GM21619 (cell line): ENCODE results near the gene TBC1D24.

Experiments
- ATAC-seq: cut with Tn5 transposase; IDR thresholded peaks from one replicate; pipeline ENCODE4 v1.9.1; 2021; ENCODE audit not compliant: unreplicated experiment

The TBC1D24 gene

DNA sequence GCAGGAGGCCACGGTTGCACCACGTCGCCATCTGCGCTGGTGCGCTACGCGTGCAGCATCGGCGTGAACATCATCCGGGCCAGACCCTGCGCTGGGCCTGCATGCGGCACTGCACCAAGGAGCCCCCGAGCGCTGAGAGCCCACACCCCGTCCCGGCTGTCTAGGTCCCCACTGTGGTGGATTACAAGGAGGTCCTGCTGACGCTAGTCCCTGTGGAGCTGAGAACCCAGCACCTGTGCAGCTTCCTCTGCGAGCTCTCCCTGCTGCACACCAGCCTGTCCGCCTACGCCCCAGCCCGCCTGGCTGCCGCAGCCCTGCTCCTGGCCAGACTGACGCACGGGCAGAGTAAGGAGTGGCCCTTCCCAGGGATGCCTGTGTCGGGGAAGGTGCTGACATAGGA lies 25.8 kb upstream of the TBC1D24 start:
- no peak for ATAC-seq

DNA sequence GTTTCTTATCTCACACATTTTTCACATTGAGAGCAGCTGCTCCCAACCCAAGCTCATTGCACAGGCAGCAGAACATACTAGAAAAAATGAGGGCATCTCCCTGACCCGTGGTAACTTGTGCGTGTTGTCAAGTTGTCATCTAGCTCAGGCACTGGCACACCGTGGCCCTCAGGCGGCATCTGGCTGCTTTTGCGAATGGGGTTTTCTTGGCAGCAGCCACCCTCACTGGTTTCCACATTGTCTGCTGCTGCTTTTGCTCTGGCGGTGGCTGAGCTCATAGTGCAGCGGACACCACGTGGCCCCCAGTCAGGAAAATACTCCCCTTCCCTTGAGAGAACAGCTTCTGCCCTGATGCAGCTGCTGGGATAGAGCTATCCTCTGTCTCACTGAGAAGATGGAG lies 24.4 kb upstream of the TBC1D24 start:
- no peak for ATAC-seq

DNA sequence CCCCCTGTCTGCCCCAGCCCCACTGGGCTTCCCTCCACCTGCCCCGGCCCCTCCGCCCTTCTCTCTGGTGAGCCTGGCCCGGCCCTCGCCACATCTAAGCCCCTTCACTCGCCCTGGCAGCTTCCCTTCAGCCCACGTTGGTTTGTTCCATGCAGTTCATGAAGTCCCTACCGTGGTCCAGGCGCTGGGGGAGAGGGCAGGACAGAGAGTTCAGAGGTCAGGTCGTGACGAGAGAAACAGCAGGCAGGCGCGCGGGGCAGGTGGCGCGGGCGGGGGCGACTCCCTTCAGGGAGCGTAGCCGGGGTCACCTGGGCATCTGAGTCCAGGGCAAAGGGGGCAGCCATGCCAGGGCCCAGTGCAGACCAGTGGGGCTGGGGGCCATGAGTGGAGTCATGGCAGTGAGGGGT lies 23.9 kb upstream of the TBC1D24 start:
- ATAC-seq: no peak

DNA sequence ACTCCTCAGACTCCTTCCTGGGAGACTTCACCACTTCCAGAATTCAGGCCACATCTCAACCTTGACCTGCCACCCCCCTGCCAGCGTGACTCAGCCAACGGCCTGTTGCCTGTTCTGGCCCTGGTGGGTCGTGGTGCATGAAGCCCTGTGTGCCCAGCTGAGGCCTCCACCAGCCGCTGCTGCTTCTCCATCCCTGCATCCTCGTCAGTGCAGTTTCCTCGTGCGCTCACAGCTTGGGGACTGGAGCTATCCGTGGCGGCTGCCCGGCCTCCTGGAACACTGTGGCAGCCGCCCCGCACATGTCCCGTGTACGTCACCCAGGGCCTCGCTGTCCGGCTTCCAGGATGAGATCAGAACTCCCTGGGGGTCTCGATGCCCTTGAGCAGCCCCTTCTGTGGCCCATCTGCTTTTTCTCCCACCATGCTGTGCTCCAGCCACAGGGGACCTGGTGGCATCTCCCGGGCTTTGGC lies 23.0 kb upstream of the TBC1D24 start:
- no peak for ATAC-seq

DNA sequence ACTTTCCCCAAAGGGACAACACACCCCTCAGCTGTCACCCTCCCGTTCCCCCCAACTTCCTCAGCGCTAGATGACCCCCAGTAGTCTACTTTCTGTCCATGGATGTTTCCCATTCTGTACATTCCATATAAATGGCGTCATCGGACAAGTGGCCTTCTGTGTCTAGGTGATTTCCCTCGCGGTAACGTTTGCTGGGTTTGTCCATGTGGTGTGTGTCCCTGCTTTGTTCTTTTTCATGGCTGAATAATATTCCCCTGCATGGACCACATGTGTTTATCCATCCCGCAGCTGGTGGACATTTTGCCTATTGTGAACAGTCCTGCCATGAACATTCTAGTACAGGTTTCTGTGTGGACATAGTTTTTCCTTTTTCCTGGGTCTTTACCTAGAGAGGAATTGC lies 22.3 kb upstream of the TBC1D24 start:
- ATAC-seq: no peak

DNA sequence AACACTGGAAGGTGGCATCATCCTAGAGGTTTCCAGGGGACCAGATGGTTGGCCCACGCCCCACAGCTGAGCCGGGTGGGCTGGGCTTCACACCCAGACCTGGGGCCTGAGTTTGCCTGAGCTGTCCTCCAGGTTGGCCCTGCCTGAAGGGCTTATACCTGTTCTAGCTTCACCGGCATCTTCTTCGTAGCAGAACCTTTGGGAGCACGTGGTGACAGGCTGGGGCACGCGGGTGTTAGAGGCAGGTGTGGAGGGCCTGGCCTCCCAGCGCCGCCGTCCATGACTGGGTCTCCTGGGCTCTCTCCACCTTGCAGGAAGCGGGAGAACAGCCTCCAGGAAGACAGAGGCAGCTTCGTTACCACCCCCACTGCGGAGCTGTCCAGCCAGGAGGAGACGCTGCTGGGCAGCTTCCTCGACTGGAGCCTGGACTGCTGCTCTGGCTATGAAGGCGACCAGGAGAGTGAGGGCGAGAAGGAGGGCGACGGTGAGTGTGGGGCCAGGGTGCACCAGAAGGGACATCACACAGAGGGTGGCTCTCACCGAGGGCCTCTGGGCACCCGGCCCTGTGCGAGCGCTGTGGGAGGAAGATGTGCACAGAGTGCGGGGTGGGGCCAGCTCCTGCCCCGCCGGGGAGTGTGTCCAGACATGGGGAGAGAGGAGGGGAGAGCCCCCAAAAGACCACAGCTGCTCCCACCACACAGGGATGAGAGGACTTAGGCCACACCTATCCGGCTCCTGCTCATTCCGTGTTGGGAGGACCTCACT lies 19.7 kb upstream of the TBC1D24 start:
- ATAC-seq: no peak

DNA sequence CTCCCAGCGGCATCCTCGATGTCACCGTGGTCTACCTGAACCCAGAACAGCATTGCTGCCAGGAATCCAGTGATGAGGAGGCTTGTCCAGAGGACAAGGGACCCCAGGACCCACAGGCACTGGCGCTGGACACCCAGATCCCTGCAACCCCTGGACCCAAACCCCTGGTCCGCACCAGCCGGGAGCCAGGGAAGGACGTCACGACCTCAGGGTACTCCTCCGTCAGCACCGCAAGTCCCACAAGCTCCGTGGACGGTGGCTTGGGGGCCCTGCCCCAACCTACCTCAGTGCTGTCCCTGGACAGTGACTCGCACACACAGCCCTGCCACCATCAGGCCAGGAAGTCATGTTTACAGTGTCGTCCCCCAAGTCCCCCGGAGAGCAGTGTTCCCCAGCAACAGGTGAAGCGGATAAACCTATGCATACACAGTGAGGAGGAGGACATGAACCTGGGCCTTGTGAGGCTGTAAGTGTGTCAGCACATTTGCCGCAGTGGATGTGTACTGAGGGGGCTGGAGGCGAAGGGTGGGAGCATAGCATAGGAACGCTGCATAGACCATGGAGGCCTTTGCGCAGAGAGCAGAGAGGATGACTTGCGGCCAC lies 18.3 kb upstream of the TBC1D24 start:
- no peak for ATAC-seq

DNA sequence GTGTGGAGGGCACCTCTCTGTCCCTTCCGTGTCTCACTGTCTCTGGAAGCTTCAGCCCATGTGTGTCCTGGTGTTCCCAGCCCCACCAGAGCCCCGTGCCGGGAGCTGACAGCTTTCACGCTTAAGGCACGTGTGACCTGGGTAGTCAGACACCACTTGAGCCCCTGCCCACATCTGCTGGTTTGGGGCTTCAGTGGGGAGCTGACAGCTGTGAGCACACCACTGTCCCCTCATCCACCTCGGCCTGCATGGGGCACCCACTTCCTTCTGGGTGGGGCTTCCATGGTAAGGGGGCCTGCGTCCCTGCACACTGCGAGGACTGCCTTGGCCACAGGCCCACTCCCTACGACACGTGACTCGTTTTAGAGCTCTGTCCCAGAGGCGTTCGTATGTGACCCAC lies 17.7 kb upstream of the TBC1D24 start:
- no peak for ATAC-seq

DNA sequence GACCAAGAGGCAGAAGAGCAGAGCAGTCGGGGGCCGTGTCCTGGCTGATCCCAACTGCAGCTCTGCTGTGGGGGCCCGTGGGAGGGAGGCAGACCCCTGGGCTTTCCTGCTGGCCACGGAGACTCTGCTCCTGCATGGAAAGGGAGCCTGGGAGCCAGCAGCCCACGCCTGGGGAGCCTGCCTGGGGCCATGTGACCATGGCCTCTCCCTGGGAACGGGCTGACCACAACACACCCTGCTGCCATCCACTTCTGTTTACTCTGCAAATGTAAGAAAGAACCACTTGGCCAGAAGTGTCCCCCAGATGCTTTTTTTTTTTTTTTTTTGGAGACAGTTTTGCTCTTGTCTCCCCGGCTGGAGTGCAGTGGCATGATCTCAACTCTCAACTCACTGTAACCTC lies 17.0 kb upstream of the TBC1D24 start:
- ATAC-seq: no peak

DNA sequence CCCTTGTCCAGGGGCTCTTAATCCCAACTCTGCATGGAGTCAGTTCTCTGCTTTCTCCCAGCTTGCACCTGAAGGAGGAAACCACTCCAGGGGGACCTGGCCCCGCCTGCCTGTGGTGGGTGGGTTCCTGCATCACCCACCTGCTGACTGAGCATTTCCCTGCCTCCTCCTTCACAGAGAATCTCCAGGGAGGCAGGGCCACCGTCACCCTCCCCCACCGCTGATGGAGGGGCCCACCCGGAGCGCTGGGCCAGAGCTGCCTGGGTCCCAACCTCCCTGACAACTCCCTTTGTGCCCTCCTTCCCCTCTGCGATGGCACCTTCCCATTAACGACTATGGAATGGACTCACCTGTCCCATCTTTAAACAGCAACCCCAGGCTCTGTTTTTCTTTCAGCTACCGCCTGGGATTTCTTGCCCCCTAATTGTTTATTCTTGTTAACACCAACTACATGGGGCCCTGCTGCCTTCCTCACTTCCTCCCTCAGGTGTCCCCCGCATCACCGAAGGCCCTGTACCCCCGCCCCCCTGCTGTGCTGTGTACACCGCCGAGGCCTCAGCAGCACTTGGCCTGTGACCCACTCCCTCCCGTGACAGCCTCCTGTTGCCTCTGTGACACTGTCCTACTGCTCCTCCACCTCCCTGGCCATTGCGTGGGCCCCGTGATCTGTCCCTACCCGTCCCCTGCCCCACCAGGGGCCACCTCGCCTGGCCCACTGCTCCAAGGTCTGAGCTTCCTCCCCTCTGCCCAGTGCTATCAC lies 15.9 kb upstream of the TBC1D24 start:
- no peak for ATAC-seq

DNA sequence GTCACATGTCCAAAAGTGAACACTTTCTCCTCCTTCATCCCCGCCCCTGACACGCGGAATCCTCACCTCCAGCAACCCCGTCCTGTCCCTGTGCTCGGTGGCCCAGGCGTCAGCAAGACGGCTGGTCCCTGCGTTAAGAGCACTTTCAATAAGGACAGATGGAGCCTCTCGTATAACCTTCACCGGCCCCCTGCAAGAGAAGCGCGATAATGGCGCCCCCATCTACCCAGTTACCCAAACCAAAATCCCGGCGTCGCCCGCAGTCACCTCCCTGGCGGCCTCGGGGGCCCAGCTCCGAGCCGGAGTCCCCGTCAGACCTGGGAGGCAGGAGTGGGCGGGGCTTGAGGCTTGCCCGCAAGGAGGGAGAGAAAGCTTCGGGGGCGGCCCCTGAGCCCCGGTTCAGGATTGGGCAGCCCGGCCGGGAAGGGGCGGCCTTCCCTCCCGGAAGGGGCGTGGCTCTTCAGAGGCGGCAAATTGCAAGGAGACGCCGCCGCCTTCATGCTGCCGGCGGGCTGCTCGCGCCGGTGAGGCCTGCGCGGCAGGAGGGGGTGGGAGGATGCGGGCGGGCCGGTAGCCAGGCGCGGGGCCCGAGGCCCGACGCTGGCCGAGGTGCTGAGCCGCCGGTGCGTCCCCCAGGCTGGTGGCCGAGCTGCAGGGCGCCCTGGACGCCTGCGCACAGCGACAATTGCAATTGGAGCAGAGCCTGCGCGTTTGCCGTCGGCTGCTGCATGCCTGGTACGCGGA lies 15.1 kb upstream of the TBC1D24 start, which contains the start of gene TEDC2:
TEDC2 (plus strand) TSS at position 463 of the 744 bp plus-strand sequence; CDS start at position 499, 36 bp downstream.
- peak; percentile 88 for ATAC-seq

DNA sequence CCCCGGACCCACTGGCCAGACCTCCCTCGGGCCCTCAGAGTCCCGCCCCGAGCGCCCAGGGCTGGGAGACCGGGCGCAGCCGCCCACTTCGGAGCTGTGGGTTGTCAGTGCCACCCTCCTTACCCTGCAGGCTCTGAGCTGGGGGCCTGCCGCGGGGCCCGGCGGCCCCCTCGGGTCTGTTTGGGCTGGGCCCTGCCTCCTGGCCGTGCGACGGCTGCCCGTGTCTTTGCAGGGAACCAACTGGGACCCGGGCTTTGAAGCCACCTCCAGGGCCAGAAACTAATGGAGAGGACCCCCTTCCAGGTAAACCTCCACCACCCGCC lies 14.6 kb upstream of the TBC1D24 start:
- ATAC-seq: peak; percentile 15

DNA sequence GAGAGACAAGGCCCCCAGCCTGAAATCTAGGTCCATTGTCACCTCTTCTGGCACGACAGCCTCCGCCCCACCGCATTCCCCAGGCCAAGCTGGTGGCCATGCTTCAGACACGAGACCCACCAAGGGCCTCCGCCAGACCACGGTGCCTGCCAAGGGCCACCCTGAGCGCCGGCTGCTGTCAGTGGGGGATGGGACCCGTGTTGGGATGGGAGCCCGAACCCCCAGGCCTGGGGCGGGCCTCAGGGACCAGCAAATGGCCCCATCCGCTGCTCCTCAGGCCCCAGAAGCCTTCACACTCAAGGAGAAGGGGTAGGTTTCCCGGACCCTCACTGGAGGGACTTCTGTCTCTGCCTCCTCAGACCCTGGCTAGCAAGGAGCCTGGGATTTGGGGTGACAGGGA lies 14.0 kb upstream of the TBC1D24 start:
- no peak for ATAC-seq

DNA sequence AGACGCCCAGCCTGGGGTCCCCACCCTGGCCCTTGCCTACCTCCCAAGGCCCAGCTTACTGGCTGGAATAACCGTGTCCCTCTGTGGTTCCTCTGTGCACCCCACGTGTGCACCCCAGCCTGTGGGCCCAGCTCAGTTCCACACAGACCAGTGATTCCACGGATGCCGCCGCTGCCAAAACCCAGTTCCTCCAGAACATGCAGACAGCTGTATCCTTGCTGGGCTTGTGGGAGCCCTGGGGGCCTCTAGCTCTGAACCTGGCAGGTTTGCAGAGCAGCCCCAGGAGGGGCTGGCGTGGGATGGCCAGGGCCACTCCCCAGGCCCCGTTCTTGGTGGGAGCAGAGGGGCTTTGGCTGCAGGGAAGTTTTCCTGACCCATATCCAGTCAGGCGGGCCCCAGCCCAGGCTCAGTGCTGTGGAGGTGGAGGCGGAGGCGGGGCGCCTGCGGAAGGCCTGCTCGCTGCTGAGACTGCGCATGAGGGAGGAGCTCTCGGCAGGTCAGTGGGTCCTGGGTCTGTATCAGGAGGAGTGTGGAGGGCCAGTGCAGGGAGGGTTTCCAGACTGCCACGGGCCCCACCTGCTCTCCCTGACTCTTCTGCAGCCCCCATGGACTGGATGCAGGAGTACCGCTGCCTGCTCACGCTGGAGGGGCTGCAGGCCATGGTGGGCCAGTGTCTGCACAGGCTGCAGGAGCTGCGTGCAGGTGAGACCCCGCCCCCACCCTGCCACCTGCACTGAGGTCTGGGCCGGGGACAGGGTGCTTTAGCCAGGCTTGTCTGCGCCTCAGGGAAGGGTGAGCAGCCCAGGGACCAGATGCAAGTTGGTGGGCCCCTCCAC lies 12.7 kb upstream of the TBC1D24 start:
- no peak for ATAC-seq

DNA sequence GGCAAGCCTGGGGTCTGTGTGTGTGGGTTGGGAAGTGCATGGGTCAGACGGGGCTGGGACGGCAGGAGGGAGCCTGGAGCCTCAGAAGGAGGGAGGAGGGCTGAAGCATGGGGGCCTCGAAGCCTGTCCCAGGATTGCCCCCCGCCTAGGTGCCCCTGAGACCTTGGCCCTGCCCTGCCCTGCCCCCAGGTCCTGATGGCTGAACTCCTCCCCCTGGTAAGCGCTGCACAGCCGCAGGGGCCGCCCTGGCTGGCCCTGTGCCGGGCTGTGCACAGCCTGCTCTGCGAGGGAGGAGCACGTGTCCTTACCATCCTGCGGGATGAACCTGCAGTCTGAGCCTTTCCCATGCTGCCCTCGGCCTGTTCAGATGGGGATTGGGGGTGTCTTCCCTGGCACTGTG lies 10.6 kb upstream of the TBC1D24 start:
- ATAC-seq: no peak

DNA sequence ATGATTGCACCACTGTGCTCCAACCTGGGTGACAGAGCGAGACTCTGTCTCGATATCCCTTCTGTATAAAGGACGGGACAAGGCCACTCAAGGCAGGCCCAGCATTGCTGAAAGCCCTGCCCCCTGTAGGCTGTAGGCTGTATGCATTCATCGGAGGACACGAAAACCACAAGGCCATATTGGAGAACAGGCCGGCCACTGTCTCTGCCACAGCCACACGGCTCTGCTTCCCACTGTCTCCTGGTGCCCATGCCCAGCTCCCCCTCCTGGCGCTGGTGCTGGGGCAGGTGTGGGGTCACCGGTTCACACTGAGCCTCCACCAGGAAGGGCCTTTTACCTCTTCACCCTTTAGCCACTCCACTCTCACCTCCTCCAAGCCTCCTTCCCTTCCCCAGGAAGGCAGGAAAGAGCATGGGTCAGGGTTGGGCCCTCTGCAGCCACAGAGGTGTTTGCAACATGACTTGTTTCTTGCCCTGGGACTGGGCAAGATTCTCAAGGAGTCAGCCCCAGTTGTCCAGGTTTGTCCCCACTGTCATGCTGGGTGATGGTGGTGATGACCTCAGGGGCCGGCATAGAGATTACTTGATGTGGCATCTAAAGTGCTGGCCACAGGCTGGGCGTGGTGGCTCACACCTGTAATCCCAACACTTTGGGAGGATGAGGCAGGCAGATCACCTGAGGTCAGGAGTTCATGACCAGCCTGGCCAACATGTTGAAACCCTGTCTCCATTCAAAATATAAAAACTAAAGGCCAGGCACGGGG lies 9.1 kb upstream of the TBC1D24 start:
- ATAC-seq: no peak

DNA sequence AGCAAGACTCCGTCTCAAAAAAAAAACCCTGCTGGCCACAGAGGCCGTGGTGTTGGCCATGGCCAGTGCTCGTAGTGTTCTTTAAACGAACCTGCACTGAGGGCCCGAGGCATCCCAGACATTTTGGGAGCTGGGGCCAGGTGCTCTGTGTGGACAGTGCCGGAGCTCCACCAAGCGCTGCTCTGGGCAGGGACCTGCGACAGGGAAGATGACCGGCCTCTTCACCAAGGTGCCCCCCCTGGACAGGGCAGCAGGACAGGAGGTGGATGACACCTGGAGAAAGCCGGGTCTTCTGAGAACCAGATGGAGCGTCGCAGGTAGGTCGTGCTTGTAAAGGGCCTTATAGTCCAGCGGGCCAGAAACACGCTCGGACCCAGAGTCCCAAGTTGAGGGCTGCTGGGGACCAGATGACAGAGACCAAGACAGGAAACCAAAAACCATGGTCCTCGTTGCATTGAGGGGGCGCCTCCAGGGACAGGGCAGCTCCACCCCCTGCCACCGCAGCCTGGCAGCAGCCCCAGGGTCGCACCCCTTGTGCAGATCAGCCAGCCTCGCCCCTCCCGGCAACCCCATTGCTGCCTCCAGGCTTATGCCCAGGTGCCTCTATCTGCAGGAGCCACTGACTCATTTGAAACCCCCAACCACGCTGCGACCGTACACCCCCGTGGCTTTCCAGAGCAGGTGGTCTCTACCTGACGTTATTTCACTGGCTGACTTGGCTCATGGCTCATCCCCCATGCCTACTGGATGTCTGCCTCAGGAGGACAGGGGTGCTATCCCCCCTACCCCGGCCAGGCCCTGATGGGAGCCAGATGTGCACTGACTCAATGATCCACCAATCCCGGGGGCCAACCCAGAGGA lies 8.0 kb upstream of the TBC1D24 start:
- no peak for ATAC-seq

DNA sequence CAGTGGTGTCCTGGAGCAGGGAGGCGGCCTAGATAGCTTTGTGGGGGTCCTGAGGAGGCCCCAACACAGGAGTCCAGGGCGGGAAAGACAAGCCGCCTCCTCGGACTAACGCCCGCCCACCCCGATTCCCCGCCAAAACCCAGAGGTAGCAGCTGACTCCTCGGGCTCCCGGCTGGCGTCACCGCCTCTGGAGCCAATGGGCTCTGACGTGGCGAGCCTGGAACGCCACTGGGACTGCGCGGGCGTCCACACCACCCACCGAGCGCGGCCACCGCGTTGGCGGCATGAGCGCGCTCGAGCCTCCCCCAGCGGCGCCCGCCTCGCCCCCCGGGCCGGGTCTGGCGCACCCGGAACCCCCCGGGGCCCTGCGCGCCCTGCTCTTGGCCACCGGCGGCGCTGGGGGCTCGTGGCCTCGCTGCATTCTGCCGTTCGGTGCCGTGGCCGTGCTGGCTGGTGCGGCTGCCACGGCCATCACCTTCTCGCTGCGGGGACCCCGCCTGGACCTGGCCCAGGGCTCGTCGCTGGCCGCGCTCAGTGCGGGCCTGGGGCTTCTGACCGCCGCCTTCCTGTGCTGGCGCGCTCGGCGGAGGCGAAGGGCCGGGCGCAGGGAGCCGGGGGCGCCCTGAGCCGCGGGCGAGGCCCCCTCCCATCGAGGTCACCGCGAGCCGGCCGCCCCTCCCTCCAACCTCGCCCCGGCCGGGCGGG lies 7.2 kb upstream of the TBC1D24 start:
- ATAC-seq: no peak
